PFSK-1 (cell line): Measurements from ENCODE around the gene RASSF4.

Experiments
- POLR2AphosphoS5 ChIP-seq: IDR thresholded peaks from 2 replicates; pipeline ENCODE4 v1.6.1; 2012; ENCODE audit warnings: low read depth, mild to moderate bottlenecking, control low read depth, low read length, moderate library complexity
- TAF1 ChIP-seq: IDR thresholded peaks from 2 replicates; pipeline ENCODE4 v1.6.1; 2012; ENCODE audit warnings: low read length, control low read depth, borderline replicate concordance; ENCODE audit not compliant: insufficient read depth
- TF ChIP-seq, protein P1 (sequence below), 2 experiments: IDR thresholded peaks; 2 replicates each; pipeline versions ENCODE4 v1.6.1 to v1.8.0; 2011 to 2012; ENCODE audit warnings: low read depth in 2 of 2, low read length in 2 of 2, control low read depth in 1 of 2, inconsistent platforms in 1 of 2, mild to moderate bottlenecking in 1 of 2, moderate library complexity in 1 of 2; ENCODE audit not compliant: insufficient read depth in 1 of 2

DNA sequence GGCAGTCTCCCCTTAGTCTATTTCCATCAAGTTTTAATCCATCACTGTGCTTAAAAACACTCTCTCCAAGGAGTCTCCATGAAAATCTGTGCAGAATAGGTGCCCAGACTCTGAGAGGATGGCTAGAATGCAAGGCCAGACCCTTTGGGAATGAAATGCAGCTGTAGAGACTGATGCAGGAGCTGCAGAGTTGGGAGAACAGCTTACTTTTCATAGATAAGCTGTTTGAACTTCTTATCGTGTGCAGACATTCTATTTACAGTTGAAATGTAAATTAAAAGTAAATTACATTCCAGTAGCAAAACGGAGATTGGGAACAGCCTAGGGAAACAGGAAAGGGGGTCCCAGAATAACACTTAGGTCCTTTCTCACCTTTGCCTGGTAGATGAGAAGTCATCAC lies 56.0 kb downstream of the RASSF4 start:
- TF ChIP-seq, protein P1, sequence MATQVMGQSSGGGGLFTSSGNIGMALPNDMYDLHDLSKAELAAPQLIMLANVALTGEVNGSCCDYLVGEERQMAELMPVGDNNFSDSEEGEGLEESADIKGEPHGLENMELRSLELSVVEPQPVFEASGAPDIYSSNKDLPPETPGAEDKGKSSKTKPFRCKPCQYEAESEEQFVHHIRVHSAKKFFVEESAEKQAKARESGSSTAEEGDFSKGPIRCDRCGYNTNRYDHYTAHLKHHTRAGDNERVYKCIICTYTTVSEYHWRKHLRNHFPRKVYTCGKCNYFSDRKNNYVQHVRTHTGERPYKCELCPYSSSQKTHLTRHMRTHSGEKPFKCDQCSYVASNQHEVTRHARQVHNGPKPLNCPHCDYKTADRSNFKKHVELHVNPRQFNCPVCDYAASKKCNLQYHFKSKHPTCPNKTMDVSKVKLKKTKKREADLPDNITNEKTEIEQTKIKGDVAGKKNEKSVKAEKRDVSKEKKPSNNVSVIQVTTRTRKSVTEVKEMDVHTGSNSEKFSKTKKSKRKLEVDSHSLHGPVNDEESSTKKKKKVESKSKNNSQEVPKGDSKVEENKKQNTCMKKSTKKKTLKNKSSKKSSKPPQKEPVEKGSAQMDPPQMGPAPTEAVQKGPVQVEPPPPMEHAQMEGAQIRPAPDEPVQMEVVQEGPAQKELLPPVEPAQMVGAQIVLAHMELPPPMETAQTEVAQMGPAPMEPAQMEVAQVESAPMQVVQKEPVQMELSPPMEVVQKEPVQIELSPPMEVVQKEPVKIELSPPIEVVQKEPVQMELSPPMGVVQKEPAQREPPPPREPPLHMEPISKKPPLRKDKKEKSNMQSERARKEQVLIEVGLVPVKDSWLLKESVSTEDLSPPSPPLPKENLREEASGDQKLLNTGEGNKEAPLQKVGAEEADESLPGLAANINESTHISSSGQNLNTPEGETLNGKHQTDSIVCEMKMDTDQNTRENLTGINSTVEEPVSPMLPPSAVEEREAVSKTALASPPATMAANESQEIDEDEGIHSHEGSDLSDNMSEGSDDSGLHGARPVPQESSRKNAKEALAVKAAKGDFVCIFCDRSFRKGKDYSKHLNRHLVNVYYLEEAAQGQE (IDR thresholded peaks at IDR 0.05; ENCODE audit: insufficient read depth in 1 of 2, low read depth in 2 of 2, low read length in 2 of 2): no peak
- TF ChIP-seq TAF1: no peak
- TF ChIP-seq POLR2AphosphoS5: no peak
